ENCODE data around the gene DALRD3. TPM values are rescaled to one million over a fixed set of nuclear protein-coding genes. Genes with fewer than 3 reads are reported as not detected.

Gene DALRD3
- total and polyA plus RNA-seq, 11 donors = 6.8 to 24.7 (median 14.5) TPM

- intact Hi-C loops (cut with DNase I) = loop anchor here in 2 of 10 donors (10.0 kb wide), 2 partner anchors 92 to 348 kb away; no protein-coding TSS in a partner anchor
- Histone ChIP-seq H3K36me3 (peaks cover 5 to 100% (median 97%) of the 10 kb centered on the region in 9 donors), H3K4me3 (no peak overlapping the region), H3K27me3 (no peaks in the 10 kb centered on the region), H3K9me3 (no peaks in the 10 kb centered on the region), H3K27ac (no peak overlapping the region), H3K4me1 (no peaks in the 10 kb centered on the region)
- no peak for ATAC-seq
- WGBS, 4 donors = 93 to 99% (median 95%) methylated on average over 3 of the region's 3 CpGs
- DNase-seq = no peak
- TF ChIP-seq CTCF (IDR thresholded peaks at IDR 0.05) (no peak), POLR2A (IDR thresholded peaks at IDR 0.05) (no peak)
Measured at GRCh38 chr3:48966367-48966766, 52.0 kb downstream of the DALRD3 start.

MicroRNA genes within 50 kb of the gene (microRNA counts, 767-probe panel; counts per million panel counts)
- 5,017 to 5,181 counts per million in 2 donors for microRNA hsa-miR-191-5p
- 71.6 to 573 counts per million in 2 donors for microRNA hsa-miR-425-5p

Small RNA genes within 50 kb of the gene (microRNA-seq; reads per million reads assigned to microRNA genes)
- gene MIR191 = 2,538 to 8,988 (median 5,805) reads per million in 4 donors
- 810 to 1,044 (median 895) reads per million in 4 donors for gene MIR425

Other genes with a start within 250 kb of the DALRD3 start
- 10 to 100 TPM; 33.2 to 71.6 (median 44.9) TPM for gene PRKAR2A, start 170.7 kb downstream of the DALRD3 start, total RNA-seq
- gene PRKAR2A, start 170.7 kb downstream of the DALRD3 start, polyA plus RNA-seq = 10 to 100 TPM; 10.6 to 35.8 TPM
- 100 to 1,000 TPM in 2 of 9 donors, 10 to 100 TPM in 7; 44.6 to 176 (median 69.5) TPM for gene SLC25A20, start 119.7 kb downstream of the DALRD3 start, total RNA-seq
- gene SLC25A20, start 119.7 kb downstream of the DALRD3 start, polyA plus RNA-seq = 10 to 100 TPM; 50.5 to 65.7 TPM
- 100 to 1,000 TPM in 8 of 9 donors, 10 to 100 TPM in 1; 87.7 to 223 (median 126) TPM for gene ARIH2, start 99.7 kb downstream of the DALRD3 start, total RNA-seq
- 10 to 100 TPM; 77.6 to 79.3 TPM for gene ARIH2, start 99.7 kb downstream of the DALRD3 start, polyA plus RNA-seq
- gene P4HTM, start 28.3 kb downstream of the DALRD3 start, total RNA-seq = 10 to 100 TPM; 22.1 to 42.7 (median 34.0) TPM
- gene P4HTM, start 28.3 kb downstream of the DALRD3 start, polyA plus RNA-seq = 10 to 100 TPM; 19.0 to 27.0 TPM
- 10 to 100 TPM; 56.2 to 91.2 (median 80.7) TPM for gene WDR6, start 11.2 kb downstream of the DALRD3 start, total RNA-seq
- gene WDR6, start 11.2 kb downstream of the DALRD3 start, polyA plus RNA-seq = 10 to 100 TPM; 68.9 to 73.6 TPM
- 100 to 1,000 TPM; 140 to 308 (median 160) TPM for gene NDUFAF3, start 3.5 kb upstream of the DALRD3 start, total RNA-seq
- 100 to 1,000 TPM; 119 to 273 TPM for gene NDUFAF3, start 3.5 kb upstream of the DALRD3 start, polyA plus RNA-seq
- gene IMPDH2, start 10.8 kb upstream of the DALRD3 start, total RNA-seq = 10 to 100 TPM; 43.9 to 87.8 (median 55.4) TPM
- gene IMPDH2, start 10.8 kb upstream of the DALRD3 start, polyA plus RNA-seq = 100 to 1,000 TPM in 1 of 2 donors, 10 to 100 TPM in 1; 35.9 to 116 TPM
- gene QRICH1, start 75.5 kb upstream of the DALRD3 start, total RNA-seq = 10 to 100 TPM; 44.6 to 91.6 (median 55.5) TPM
- 10 to 100 TPM; 20.0 to 31.2 TPM for gene QRICH1, start 75.5 kb upstream of the DALRD3 start, polyA plus RNA-seq
- 100 to 1,000 TPM; 145 to 221 (median 194) TPM for gene QARS1, start 86.2 kb upstream of the DALRD3 start, total RNA-seq
- 100 to 1,000 TPM; 177 to 197 TPM for gene QARS1, start 86.2 kb upstream of the DALRD3 start, polyA plus RNA-seq
- 10 to 100 TPM; 47.9 to 90.3 (median 63.1) TPM for gene USP19, start 102.2 kb upstream of the DALRD3 start, total RNA-seq
- 10 to 100 TPM; 19.2 to 34.7 TPM for gene USP19, start 102.2 kb upstream of the DALRD3 start, polyA plus RNA-seq
- 1,000 to 10,000 TPM in 2 of 9 donors, 100 to 1,000 TPM in 7; 488 to 1,265 (median 769) TPM for gene LAMB2, start 114.5 kb upstream of the DALRD3 start, total RNA-seq
- gene LAMB2, start 114.5 kb upstream of the DALRD3 start, polyA plus RNA-seq = 100 to 1,000 TPM; 290 to 836 TPM
- 10 to 100 TPM in 7 of 9 donors, 1 to 10 TPM in 2; 9.7 to 24.0 (median 14.6) TPM for gene CCDC71, start 147.8 kb upstream of the DALRD3 start, total RNA-seq
- 10 to 100 TPM in 1 of 2 donors, 1 to 10 TPM in 1; 9.8 to 17.7 TPM for gene CCDC71, start 147.8 kb upstream of the DALRD3 start, polyA plus RNA-seq
- gene KLHDC8B, start 153.0 kb upstream of the DALRD3 start, total RNA-seq = 100 to 1,000 TPM in 7 of 9 donors, 10 to 100 TPM in 2; 96.9 to 138 (median 112) TPM
- 100 to 1,000 TPM in 1 of 2 donors, 10 to 100 TPM in 1; 66.3 to 134 TPM for gene KLHDC8B, start 153.0 kb upstream of the DALRD3 start, polyA plus RNA-seq